Breast epithelium (tissue), 3 donors: ENCODE data around the gene LRRC52.

Experiments
- POLR2A ChIP-seq: fragments of 450-650 bp; IDR thresholded peaks from one replicate; pipeline ENCODE4 v1.6.1; 2016; ENCODE audit warnings: antibody characterized with exemption, mild to moderate bottlenecking, moderate library complexity
- TF ChIP-seq, protein P1 (sequence below), 3 donors: fragments of 450-650 bp; IDR thresholded peaks; one replicate each; pipeline ENCODE4 v1.5.1; 2016 to 2017; ENCODE audit warnings: antibody characterized with exemption in 3 of 3, mild to moderate bottlenecking in 3 of 3, moderate library complexity in 3 of 3

DNA sequence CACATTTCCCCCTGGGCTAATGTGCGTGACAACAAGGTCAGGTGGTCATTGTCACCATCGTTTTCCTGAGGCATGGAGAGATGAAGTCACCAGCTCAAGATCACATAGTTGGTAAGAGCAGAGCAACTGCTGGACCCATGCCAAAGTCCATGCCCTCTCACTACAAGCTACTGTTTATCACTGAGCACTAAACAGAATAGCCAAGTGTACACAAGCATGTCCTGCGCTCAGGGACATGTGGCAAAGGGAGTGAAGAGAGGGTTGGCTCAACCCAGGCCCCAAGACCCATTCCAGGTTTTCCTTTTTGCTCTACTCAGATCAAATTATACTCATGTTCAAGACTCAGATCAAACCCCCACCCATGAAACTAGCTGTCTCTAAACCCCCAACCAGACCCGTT is 20.8 kb downstream of the LRRC52 start:
- TF ChIP-seq POLR2A = no peak
- TF ChIP-seq, protein P1, sequence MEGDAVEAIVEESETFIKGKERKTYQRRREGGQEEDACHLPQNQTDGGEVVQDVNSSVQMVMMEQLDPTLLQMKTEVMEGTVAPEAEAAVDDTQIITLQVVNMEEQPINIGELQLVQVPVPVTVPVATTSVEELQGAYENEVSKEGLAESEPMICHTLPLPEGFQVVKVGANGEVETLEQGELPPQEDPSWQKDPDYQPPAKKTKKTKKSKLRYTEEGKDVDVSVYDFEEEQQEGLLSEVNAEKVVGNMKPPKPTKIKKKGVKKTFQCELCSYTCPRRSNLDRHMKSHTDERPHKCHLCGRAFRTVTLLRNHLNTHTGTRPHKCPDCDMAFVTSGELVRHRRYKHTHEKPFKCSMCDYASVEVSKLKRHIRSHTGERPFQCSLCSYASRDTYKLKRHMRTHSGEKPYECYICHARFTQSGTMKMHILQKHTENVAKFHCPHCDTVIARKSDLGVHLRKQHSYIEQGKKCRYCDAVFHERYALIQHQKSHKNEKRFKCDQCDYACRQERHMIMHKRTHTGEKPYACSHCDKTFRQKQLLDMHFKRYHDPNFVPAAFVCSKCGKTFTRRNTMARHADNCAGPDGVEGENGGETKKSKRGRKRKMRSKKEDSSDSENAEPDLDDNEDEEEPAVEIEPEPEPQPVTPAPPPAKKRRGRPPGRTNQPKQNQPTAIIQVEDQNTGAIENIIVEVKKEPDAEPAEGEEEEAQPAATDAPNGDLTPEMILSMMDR (IDR thresholded peaks at IDR 0.05) = no peak
